ENCODE data around the gene ASPN. TPM values are rescaled to one million over a fixed set of nuclear protein-coding genes. Genes with fewer than 3 reads are reported as not detected.

Gene ASPN
- not detected for polyA plus RNA-seq

GRCh38 chr9:92482329-92482728 is at the start of gene ASPN:
ASPN (minus strand) TSS chr9:92482506.
- no peaks in the 10 kb centered on the region for H3K9me3 Mint-ChIP-seq

GRCh38 chr9:92530893-92531292 is 48.6 kb upstream of the ASPN start:
- H3K4me3 Mint-ChIP-seq: no peak overlapping the region
- H3K27me3 Mint-ChIP-seq: no peaks in the 10 kb centered on the region
- peaks cover 6 to 10% (median 7%) of the 10 kb centered on the region in 3 donors for H3K4me1 Mint-ChIP-seq
- no peaks in the 10 kb centered on the region for H3K36me3 Mint-ChIP-seq
- H3K9me3 Mint-ChIP-seq: peaks cover 2 to 5% (median 3%) of the 10 kb centered on the region in 3 donors
- H3K27ac Mint-ChIP-seq: no peak overlapping the region

More at GRCh38 chr9:92482329-92482728, at the start of gene ASPN:
- Mint-ChIP-seq H3K27ac (no peak within 1 kb of the TSS), H3K27me3 (no peaks in the 10 kb centered on the region), H3K36me3 (no peaks in the 10 kb centered on the region), H3K4me3 (no peak within 1 kb of the TSS), H3K4me1 (peaks cover 0 to 3% (median 0%) of the 10 kb centered on the region in 3 donors)

GRCh38 chr9:92529124-92529523 is 46.8 kb upstream of the ASPN start:
- H3K4me1 Mint-ChIP-seq: peaks cover 2 to 4% (median 2%) of the 10 kb centered on the region in 3 donors
- no peaks in the 10 kb centered on the region for H3K27me3 Mint-ChIP-seq
- peaks cover 2 to 5% (median 3%) of the 10 kb centered on the region in 3 donors for H3K9me3 Mint-ChIP-seq
- no peak overlapping the region for H3K27ac Mint-ChIP-seq
- H3K4me3 Mint-ChIP-seq: no peak overlapping the region
- H3K36me3 Mint-ChIP-seq: no peaks in the 10 kb centered on the region

GRCh38 chr9:92528522-92528849 is 46.2 kb upstream of the ASPN start:
- no peaks in the 10 kb centered on the region for H3K36me3 Mint-ChIP-seq
- H3K27ac Mint-ChIP-seq: no peak overlapping the region
- peaks cover 2 to 5% (median 3%) of the 10 kb centered on the region in 3 donors for H3K9me3 Mint-ChIP-seq
- no peaks in the 10 kb centered on the region for H3K27me3 Mint-ChIP-seq
- no peak overlapping the region for H3K4me3 Mint-ChIP-seq
- peaks cover 0 to 2% (median 0%) of the 10 kb centered on the region in 3 donors for H3K4me1 Mint-ChIP-seq

GRCh38 chr9:92527832-92528521 is 45.7 kb upstream of the ASPN start:
- Mint-ChIP-seq H3K4me3 (no peak overlapping the region), H3K9me3 (peaks cover 2 to 5% (median 3%) of the 10 kb centered on the region in 3 donors), H3K27me3 (no peaks in the 10 kb centered on the region), H3K36me3 (no peaks in the 10 kb centered on the region), H3K4me1 (no peaks in the 10 kb centered on the region), H3K27ac (no peak overlapping the region)

GRCh38 chr9:92527291-92527828 is 45.1 kb upstream of the ASPN start:
- H3K27me3 Mint-ChIP-seq: no peaks in the 10 kb centered on the region
- no peak overlapping the region for H3K4me3 Mint-ChIP-seq
- peaks cover 2 to 3% (median 2%) of the 10 kb centered on the region in 3 donors for H3K9me3 Mint-ChIP-seq
- no peak overlapping the region for H3K27ac Mint-ChIP-seq
- peaks cover 1% of the 10 kb centered on the region for H3K36me3 Mint-ChIP-seq
- H3K4me1 Mint-ChIP-seq: no peaks in the 10 kb centered on the region

- no peak overlapping the region for H3K27ac Mint-ChIP-seq
- peaks cover 2% of the 10 kb centered on the region for H3K36me3 Mint-ChIP-seq
These were observed 43.0 kb upstream of the ASPN start for GRCh38 chr9:92525306-92525705.

GRCh38 chr9:92524881-92525280 is 42.6 kb upstream of the ASPN start:
- peaks cover 0 to 3% (median 0%) of the 10 kb centered on the region in 3 donors for H3K9me3 Mint-ChIP-seq
- no peak overlapping the region for H3K27ac Mint-ChIP-seq
- H3K36me3 Mint-ChIP-seq: peaks cover 2% of the 10 kb centered on the region
- no peaks in the 10 kb centered on the region for H3K4me1 Mint-ChIP-seq
- H3K27me3 Mint-ChIP-seq: no peaks in the 10 kb centered on the region
- no peak overlapping the region for H3K4me3 Mint-ChIP-seq

More at GRCh38 chr9:92525306-92525705, 43.0 kb upstream of the ASPN start:
- Mint-ChIP-seq H3K9me3 (peaks cover 0 to 3% (median 0%) of the 10 kb centered on the region in 3 donors), H3K27me3 (no peaks in the 10 kb centered on the region), H3K4me3 (no peak overlapping the region), H3K4me1 (no peaks in the 10 kb centered on the region)

GRCh38 chr9:92522983-92523970 is 41.0 kb upstream of the ASPN start:
- Mint-ChIP-seq H3K4me3 (no peak overlapping the region), H3K4me1 (peaks cover 0 to 1% (median 0%) of the 10 kb centered on the region in 3 donors), H3K9me3 (peaks cover 0 to 3% (median 0%) of the 10 kb centered on the region in 3 donors), H3K27me3 (no peaks in the 10 kb centered on the region), H3K27ac (no peak overlapping the region), H3K36me3 (peaks cover 2% of the 10 kb centered on the region)

- Mint-ChIP-seq H3K36me3 (peaks cover 2% of the 10 kb centered on the region), H3K4me1 (peaks cover 0 to 1% (median 0%) of the 10 kb centered on the region in 3 donors), H3K27me3 (no peaks in the 10 kb centered on the region), H3K27ac (no peak overlapping the region), H3K4me3 (no peak overlapping the region), H3K9me3 (peaks cover 0 to 3% (median 0%) of the 10 kb centered on the region in 3 donors)
These were observed 38.5 kb upstream of the ASPN start for GRCh38 chr9:92520837-92521236.

GRCh38 chr9:92518199-92518598 is 35.9 kb upstream of the ASPN start:
- Mint-ChIP-seq H3K36me3 (peaks cover 4% of the 10 kb centered on the region), H3K9me3 (peaks cover 0 to 3% (median 0%) of the 10 kb centered on the region in 3 donors), H3K27me3 (no peaks in the 10 kb centered on the region), H3K4me3 (no peak overlapping the region), H3K27ac (no peak overlapping the region), H3K4me1 (peaks cover 0 to 1% (median 0%) of the 10 kb centered on the region in 3 donors)

- Mint-ChIP-seq H3K4me1 (peaks cover 0 to 1% (median 0%) of the 10 kb centered on the region in 3 donors), H3K4me3 (no peak overlapping the region), H3K27ac (no peak overlapping the region), H3K36me3 (peaks cover 2% of the 10 kb centered on the region), H3K9me3 (peaks cover 0 to 3% (median 0%) of the 10 kb centered on the region in 3 donors), H3K27me3 (no peaks in the 10 kb centered on the region)
These were observed 34.7 kb upstream of the ASPN start for GRCh38 chr9:92517046-92517445.

- peaks cover 0 to 3% (median 0%) of the 10 kb centered on the region in 3 donors for H3K9me3 Mint-ChIP-seq
- no peak overlapping the region for H3K27ac Mint-ChIP-seq
- peaks cover 0 to 1% (median 0%) of the 10 kb centered on the region in 3 donors for H3K4me1 Mint-ChIP-seq
- peaks cover 2% of the 10 kb centered on the region for H3K36me3 Mint-ChIP-seq
- H3K4me3 Mint-ChIP-seq: no peak overlapping the region
- H3K27me3 Mint-ChIP-seq: no peaks in the 10 kb centered on the region
These were observed 34.2 kb upstream of the ASPN start for GRCh38 chr9:92516521-92516920.

GRCh38 chr9:92514635-92515034 is 32.3 kb upstream of the ASPN start:
- H3K36me3 Mint-ChIP-seq: peaks cover 2% of the 10 kb centered on the region
- H3K9me3 Mint-ChIP-seq: no peaks in the 10 kb centered on the region
- H3K4me3 Mint-ChIP-seq: no peak overlapping the region
- no peaks in the 10 kb centered on the region for H3K27me3 Mint-ChIP-seq
- no peak overlapping the region for H3K27ac Mint-ChIP-seq
- peaks cover 0 to 1% (median 0%) of the 10 kb centered on the region in 3 donors for H3K4me1 Mint-ChIP-seq

GRCh38 chr9:92513349-92513748 is 31.0 kb upstream of the ASPN start:
- Mint-ChIP-seq H3K27me3 (no peaks in the 10 kb centered on the region), H3K9me3 (no peaks in the 10 kb centered on the region), H3K27ac (no peak overlapping the region), H3K36me3 (peaks cover 2% of the 10 kb centered on the region), H3K4me3 (no peak overlapping the region), H3K4me1 (peaks cover 0 to 2% (median 0%) of the 10 kb centered on the region in 3 donors)

Measured in IgD-negative memory B cell (primary cell).